GM23338 (cell line): ENCODE measurements around the gene KCNJ10. TPM values are rescaled to one million over a fixed set of nuclear protein-coding genes. Genes with fewer than 3 reads are reported as not detected.

Experiments
- ATAC-seq: fragments of 200-7000 bp; cut with Tn5 transposase; 3 replicates; pipeline ENCODE4 v1.9.1; 2020
- DNase-seq: peaks from one replicate; pipeline ENCODE4 v3.0.0-alpha.2; 2015; ENCODE audit warnings: low spot score
- H2AFZ ChIP-seq: fragments of 200-600 bp; sonication (generic); 2 replicates; pipeline ENCODE4 v1.8.0; 2016; ENCODE audit warnings: antibody characterized with exemption, mild to moderate bottlenecking, moderate library complexity
- H3F3A ChIP-seq: fragments of 200-600 bp; sonication (generic); replicated peaks from 2 replicates; pipeline ENCODE4 v1.8.0; 2017; ENCODE audit warnings: antibody characterized with exemption, mixed run types, low read depth
- H3K27ac ChIP-seq: fragments of 200-600 bp; sonication (generic); 2 replicates; pipeline ENCODE4 v1.6.1; 2016; ENCODE audit warnings: low read depth
- H3K27me3 ChIP-seq: fragments of 200-600 bp; sonication (generic); 2 replicates; pipeline ENCODE4 v1.8.0; 2016; ENCODE audit warnings: mild to moderate bottlenecking, mixed run types, moderate library complexity; ENCODE audit not compliant: insufficient read depth
- H3K36me3 ChIP-seq: fragments of 200-600 bp; sonication (generic); 2 replicates; pipeline ENCODE4 v1.8.0; 2016; ENCODE audit warnings: mild to moderate bottlenecking; ENCODE audit not compliant: insufficient read depth
- H3K4me1 ChIP-seq: fragments of 200-600 bp; sonication (generic); 2 replicates; pipeline ENCODE4 v1.8.0; 2016; ENCODE audit warnings: mild to moderate bottlenecking, moderate library complexity; ENCODE audit not compliant: insufficient read depth
- H3K4me2 ChIP-seq: fragments of 200-600 bp; sonication (generic); 2 replicates; pipeline ENCODE4 v1.7.1; 2017; ENCODE audit warnings: mixed run types
- H3K4me3 ChIP-seq: fragments of 200-600 bp; sonication (generic); 2 replicates; pipeline ENCODE4 v1.6.1; 2016; ENCODE audit warnings: mixed run types
- H3K79me2 ChIP-seq: fragments of 200-600 bp; sonication (generic); replicated peaks from 2 replicates; pipeline ENCODE4 v1.8.0; 2017; ENCODE audit warnings: mild to moderate bottlenecking; ENCODE audit not compliant: insufficient read depth
- H3K9me2 ChIP-seq: fragments of 200-600 bp; sonication (generic); 2 replicates; pipeline ENCODE4 v1.8.0; 2017; ENCODE audit not compliant: insufficient read depth
- H4K20me1 ChIP-seq: fragments of 200-600 bp; sonication (generic); replicated peaks from 2 replicates; pipeline ENCODE4 v1.8.0; 2017; ENCODE audit warnings: mild to moderate bottlenecking; ENCODE audit not compliant: insufficient read depth
- H3K27ac Mint-ChIP-seq: 2 replicates; pipeline ENCODE4 v1.8.0; 2020; ENCODE audit warnings: inconsistent platforms, mild to moderate bottlenecking, moderate library complexity, mixed read lengths
- H3K27me3 Mint-ChIP-seq: 3 replicates; pipeline ENCODE4 v1.8.0; 2022; ENCODE audit warnings: low read depth, mild to moderate bottlenecking, moderate library complexity, mixed read lengths, inconsistent platforms; ENCODE audit not compliant: insufficient read depth, poor library complexity
- H3K36me3 Mint-ChIP-seq: 3 replicates; pipeline ENCODE4 v1.8.0; 2021; ENCODE audit warnings: low read depth, mild to moderate bottlenecking, inconsistent platforms, moderate library complexity, mixed read lengths
- H3K4me1 Mint-ChIP-seq: 3 replicates; pipeline ENCODE4 v1.8.0; 2020; ENCODE audit warnings: mild to moderate bottlenecking, inconsistent platforms, mixed read lengths
- H3K4me3 Mint-ChIP-seq: 3 replicates; pipeline ENCODE4 v1.8.0; 2021; ENCODE audit warnings: moderate library complexity, mild to moderate bottlenecking, inconsistent platforms, mixed read lengths
- H3K9me3 Mint-ChIP-seq: 3 replicates; pipeline ENCODE4 v1.8.0; 2020; ENCODE audit warnings: moderate library complexity, mild to moderate bottlenecking, inconsistent platforms, mixed read lengths
- EZH2phosphoT487 ChIP-seq: fragments of 200-600 bp; sonication (generic); IDR thresholded peaks from one replicate; pipeline ENCODE4 v1.8.1; 2018; ENCODE audit warnings: antibody characterized with exemption; ENCODE audit not compliant: unreplicated experiment
- JUNB ChIP-seq: IDR thresholded peaks from one replicate; pipeline ENCODE4 v1.6.1; 2016; ENCODE audit warnings: antibody characterized with exemption; ENCODE audit not compliant: unreplicated experiment
- POLR2AphosphoS5 ChIP-seq: IDR thresholded peaks from 2 replicates; pipeline ENCODE4 v1.6.1; 2016; ENCODE audit warnings: antibody characterized with exemption, low read depth
- ZNF462 ChIP-seq: fragments of 250-450 bp; sonication (Bioruptor Pico); IDR thresholded peaks from 2 replicates; pipeline ENCODE4 v1.5.0; 2020; ENCODE audit warnings: mild to moderate bottlenecking, moderate library complexity
- polyA plus RNA-seq: library from polyadenylated mRNA; unstranded; fragments of >200 nt; fragmentation: Nextera tagmentation; extraction: Ambion mirVana; gene quantifications from 2 replicates; pipeline ENCODE4 v1.2.1, GENCODE V29; 2016
- total RNA-seq: library from RNA; depleted of rRNA; stranded (reverse); fragments of >200 nt; shearing (Covaris generic); gene quantifications from 2 replicates; pipeline ENCODE4 v1.2.3, GENCODE V29; 2014

Gene KCNJ10
- total and polyA plus RNA-seq, 2 experiments from 2014 or later: 1.4 to 2.8 TPM

GRCh38 chr1:160058087-160058486, 11.9 kb downstream of the KCNJ10 start (continued):
- TF ChIP-seq ZNF462 (CRISPR knock-in tag): no peak

GRCh38 chr1:160056648-160057169, 13.3 kb downstream of the KCNJ10 start:
- Histone ChIP-seq H3K79me2 (no peaks in the 10 kb centered on the region), H3F3A (no peaks in the 10 kb centered on the region), H3K9me2 (no peaks in the 10 kb centered on the region; the same call in 1 of the 2 replicates), H2AFZ (no peak overlapping the region), H3K4me1 (no peaks in the 10 kb centered on the region), H3K27me3 (no peaks in the 10 kb centered on the region), H3K36me3 (no peaks in the 10 kb centered on the region), H3K4me2 (no peak overlapping the region), H4K20me1 (no peaks in the 10 kb centered on the region), H3K4me3 (no peak overlapping the region), H3K27ac (no peak overlapping the region)
- H3K27ac Mint-ChIP-seq: no peak overlapping the region
- no peaks in the 10 kb centered on the region for H3K36me3 Mint-ChIP-seq
- peaks cover 8% of the 10 kb centered on the region; the same call in 2 of the 3 replicates for H3K4me1 Mint-ChIP-seq
- no peak for ATAC-seq
- H3K9me3 Mint-ChIP-seq: no peaks in the 10 kb centered on the region
- no peak overlapping the region for H3K4me3 Mint-ChIP-seq
- TF ChIP-seq JUNB: no peak
- no peak for TF ChIP-seq EZH2phosphoT487
- TF ChIP-seq POLR2AphosphoS5: no peak
- peaks cover 11% of the 10 kb centered on the region for H3K27me3 Mint-ChIP-seq
- DNase-seq: no peak
